Neuron (in vitro differentiated cells): ENCODE data around the gene PDE8B.

Experiments
- H2AFZ ChIP-seq: one replicate; pipeline ENCODE4 v1.6.1; 2013; ENCODE audit warnings: low read depth, mild to moderate bottlenecking, inconsistent platforms, low read length, moderate library complexity
- H3K27me3 ChIP-seq: one replicate; pipeline ENCODE4 v1.6.1; 2013; ENCODE audit warnings: low read length; ENCODE audit not compliant: insufficient read depth
- H3K36me3 ChIP-seq: one replicate; pipeline ENCODE4 v1.6.1; 2013; ENCODE audit warnings: low read length; ENCODE audit not compliant: insufficient read depth
- H3K4me1 ChIP-seq: one replicate; pipeline ENCODE4 v1.6.1; 2013; ENCODE audit warnings: low read length; ENCODE audit not compliant: insufficient read depth
- H3K4me3 ChIP-seq: 2 replicates; pipeline ENCODE4 v1.5.1; 2013; ENCODE audit warnings: mild to moderate bottlenecking, low read length, moderate library complexity
- H3K9me3 ChIP-seq: one replicate; pipeline ENCODE4 v1.6.1; 2013; ENCODE audit warnings: low read length

The PDE8B gene

GRCh38 chr5:77329664-77330430 lies 119.4 kb downstream of the PDE8B start:
- Histone ChIP-seq H3K4me3 (no peak overlapping the region), H3K36me3 (no peaks in the 10 kb centered on the region), H3K27me3 (peaks cover 2% of the 10 kb centered on the region), H2AFZ (no peak overlapping the region), H3K9me3 (no peaks in the 10 kb centered on the region), H3K4me1 (no peaks in the 10 kb centered on the region)

GRCh38 chr5:77333036-77333435 lies 122.6 kb downstream of the PDE8B start:
- Histone ChIP-seq H3K4me3 (no peak overlapping the region), H3K9me3 (no peaks in the 10 kb centered on the region), H2AFZ (no peak overlapping the region), H3K27me3 (peaks cover 2% of the 10 kb centered on the region), H3K36me3 (no peaks in the 10 kb centered on the region), H3K4me1 (no peaks in the 10 kb centered on the region)

GRCh38 chr5:77333451-77334123 lies 123.1 kb downstream of the PDE8B start:
- no peak overlapping the region for H3K4me3 ChIP-seq
- no peaks in the 10 kb centered on the region for H3K36me3 ChIP-seq
- no peaks in the 10 kb centered on the region for H3K9me3 ChIP-seq

GRCh38 chr5:77337246-77337645 lies 126.8 kb downstream of the PDE8B start:
- Histone ChIP-seq H3K27me3 (peaks cover 2% of the 10 kb centered on the region), H3K4me1 (no peaks in the 10 kb centered on the region), H3K9me3 (no peaks in the 10 kb centered on the region), H3K4me3 (no peak overlapping the region), H3K36me3 (no peaks in the 10 kb centered on the region), H2AFZ (no peak overlapping the region)

More at GRCh38 chr5:77333451-77334123, 123.1 kb downstream of the PDE8B start:
- H3K27me3 ChIP-seq, result peaks cover 2% of the 10 kb centered on the region
- no peaks in the 10 kb centered on the region for H3K4me1 ChIP-seq
- H2AFZ ChIP-seq, result no peak overlapping the region

GRCh38 chr5:77337686-77338085 lies 127.2 kb downstream of the PDE8B start:
- Histone ChIP-seq H3K9me3 (no peaks in the 10 kb centered on the region), H3K27me3 (peaks cover 2% of the 10 kb centered on the region), H2AFZ (no peak overlapping the region), H3K36me3 (no peaks in the 10 kb centered on the region), H3K4me1 (no peaks in the 10 kb centered on the region), H3K4me3 (no peak overlapping the region)

GRCh38 chr5:77339337-77339890 lies 128.9 kb downstream of the PDE8B start:
- Histone ChIP-seq H3K4me3 (no peak overlapping the region), H3K36me3 (no peaks in the 10 kb centered on the region), H3K27me3 (peaks cover 2% of the 10 kb centered on the region), H2AFZ (no peak overlapping the region), H3K4me1 (no peaks in the 10 kb centered on the region), H3K9me3 (no peaks in the 10 kb centered on the region)

GRCh38 chr5:77343165-77343564 lies 132.7 kb downstream of the PDE8B start:
- Histone ChIP-seq H3K27me3 (peaks cover 4% of the 10 kb centered on the region), H3K4me3 (no peak overlapping the region), H2AFZ (no peak overlapping the region), H3K9me3 (no peaks in the 10 kb centered on the region), H3K4me1 (no peaks in the 10 kb centered on the region), H3K36me3 (no peaks in the 10 kb centered on the region)

GRCh38 chr5:77347435-77348098 lies 137.1 kb downstream of the PDE8B start:
- H3K4me3 ChIP-seq, result no peak overlapping the region
- no peaks in the 10 kb centered on the region for H3K9me3 ChIP-seq
- peaks cover 10% of the 10 kb centered on the region for H3K27me3 ChIP-seq
- H3K36me3 ChIP-seq, result no peaks in the 10 kb centered on the region
- H2AFZ ChIP-seq, result no peak overlapping the region
- no peaks in the 10 kb centered on the region for H3K4me1 ChIP-seq

GRCh38 chr5:77353251-77353650 lies 142.8 kb downstream of the PDE8B start:
- Histone ChIP-seq H3K4me3 (no peak overlapping the region), H3K27me3 (peaks cover 19% of the 10 kb centered on the region), H3K4me1 (no peaks in the 10 kb centered on the region), H2AFZ (no peak overlapping the region), H3K36me3 (no peaks in the 10 kb centered on the region), H3K9me3 (no peaks in the 10 kb centered on the region)

- H3K27me3 ChIP-seq, result peaks cover 17% of the 10 kb centered on the region
Observed at GRCh38 chr5:77354454-77354853, 144.0 kb downstream of the PDE8B start.

GRCh38 chr5:77355080-77355479 lies 144.6 kb downstream of the PDE8B start:
- no peak overlapping the region for H2AFZ ChIP-seq
- no peaks in the 10 kb centered on the region for H3K36me3 ChIP-seq
- no peak overlapping the region for H3K4me3 ChIP-seq
- H3K27me3 ChIP-seq, result peaks cover 17% of the 10 kb centered on the region
- H3K4me1 ChIP-seq, result no peaks in the 10 kb centered on the region
- no peaks in the 10 kb centered on the region for H3K9me3 ChIP-seq

More at GRCh38 chr5:77354454-77354853, 144.0 kb downstream of the PDE8B start:
- Histone ChIP-seq H3K4me3 (no peak overlapping the region), H3K36me3 (no peaks in the 10 kb centered on the region), H2AFZ (no peak overlapping the region), H3K9me3 (no peaks in the 10 kb centered on the region), H3K4me1 (no peaks in the 10 kb centered on the region)

GRCh38 chr5:77355751-77356150 lies 145.3 kb downstream of the PDE8B start:
- Histone ChIP-seq H3K4me1 (no peaks in the 10 kb centered on the region), H2AFZ (no peak overlapping the region), H3K9me3 (no peaks in the 10 kb centered on the region), H3K4me3 (no peak overlapping the region), H3K36me3 (no peaks in the 10 kb centered on the region), H3K27me3 (peaks cover 17% of the 10 kb centered on the region)

GRCh38 chr5:77356740-77357139 lies 146.3 kb downstream of the PDE8B start:
- H3K27me3 ChIP-seq, result peaks cover 17% of the 10 kb centered on the region
- no peak overlapping the region for H2AFZ ChIP-seq
- H3K4me1 ChIP-seq, result no peaks in the 10 kb centered on the region
- no peaks in the 10 kb centered on the region for H3K9me3 ChIP-seq
- H3K36me3 ChIP-seq, result no peaks in the 10 kb centered on the region
- H3K4me3 ChIP-seq, result no peak overlapping the region
